Eye (tissue), 1 donor: ENCODE data around the gene FLAD1.

Source experiments
- DNase-seq: peaks from one replicate; pipeline ENCODE4 v3.0.0-alpha.2; 2015

Gene FLAD1

DNA sequence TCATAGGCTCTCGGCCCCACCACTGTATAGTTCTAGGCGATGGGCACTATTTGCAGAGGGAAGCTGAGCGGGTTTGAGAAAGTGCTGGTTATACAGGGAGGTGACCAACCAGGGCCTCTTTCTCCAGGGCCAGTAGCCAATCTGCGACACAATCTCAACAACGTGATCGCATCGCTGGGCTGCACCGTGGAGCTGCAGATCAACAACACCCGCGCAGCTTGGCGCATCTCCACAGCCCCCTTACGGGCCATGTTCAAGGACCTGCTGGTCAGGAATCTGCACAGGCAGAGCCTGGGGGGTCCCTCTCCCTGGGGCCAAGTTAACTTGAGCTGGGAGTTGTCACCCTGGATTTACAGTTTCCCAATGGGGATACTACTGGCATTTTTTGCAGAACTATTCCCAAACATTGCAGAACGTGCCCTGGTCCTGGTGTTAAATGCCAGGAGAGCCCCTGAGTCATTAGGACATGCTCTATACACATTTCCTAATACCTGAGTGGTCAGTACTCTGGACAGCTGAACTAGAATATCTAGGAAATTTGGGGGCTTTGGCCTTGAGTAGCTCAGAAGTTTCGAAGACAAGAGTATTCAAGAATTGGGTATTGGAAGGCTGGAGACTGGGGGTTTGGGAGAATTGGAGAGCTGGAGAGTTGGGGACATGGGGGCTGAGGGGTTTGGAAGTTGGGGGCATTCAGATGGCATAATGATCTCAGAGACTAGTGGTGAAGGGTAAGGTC lies 57.4 kb downstream of the FLAD1 start:
- DNase-seq: no peak
